Liver (tissue), 9 donors: Measurements from ENCODE around the gene GALNT9. TPM values are rescaled to one million over a fixed set of nuclear protein-coding genes. Genes with fewer than 3 reads are reported as not detected.

Source experiments
- DNase-seq: peaks from one replicate; pipeline ENCODE4 v3.0.0-alpha.2; 2017; ENCODE audit warnings: low spot score
- H3K27ac ChIP-seq, 2 donors: one replicate each; pipeline ENCODE4 v1.7.0; 2013; ENCODE audit warnings: inconsistent platforms in 2 of 2, low read length in 2 of 2, control low read depth in 1 of 2, low read depth in 1 of 2, mild to moderate bottlenecking in 1 of 2
- H3K27me3 ChIP-seq, 4 donors: one replicate each; pipeline versions ENCODE4 v1.6.1 to v1.7.0; 2013; ENCODE audit warnings: low read length in 3 of 4, inconsistent platforms in 1 of 4, mild to moderate bottlenecking in 1 of 4, moderate library complexity in 1 of 4; ENCODE audit not compliant: control insufficient read depth in 4 of 4, insufficient read depth in 4 of 4
- H3K36me3 ChIP-seq, 4 donors: one replicate each; pipeline versions ENCODE4 v1.6.1 to v1.7.0; 2013; ENCODE audit warnings: low read length in 3 of 4, mild to moderate bottlenecking in 3 of 4, low read depth in 1 of 4, moderate library complexity in 1 of 4; ENCODE audit not compliant: control insufficient read depth in 4 of 4, insufficient read depth in 3 of 4
- H3K4me1 ChIP-seq, 4 donors: one replicate each; pipeline versions ENCODE4 v1.6.1 to v1.7.0; 2013; ENCODE audit warnings: low read length in 3 of 4, mild to moderate bottlenecking in 3 of 4, moderate library complexity in 1 of 4; ENCODE audit not compliant: control insufficient read depth in 4 of 4, insufficient read depth in 4 of 4
- H3K4me3 ChIP-seq, 3 donors: one replicate each; pipeline versions ENCODE4 v1.6.1 to v1.7.0; 2013; ENCODE audit warnings: low read length in 3 of 3, control low read depth in 1 of 3, low read depth in 1 of 3, mild to moderate bottlenecking in 1 of 3
- H3K9ac ChIP-seq, 2 donors: one replicate each; pipeline ENCODE4 v1.7.0; 2013; ENCODE audit warnings: low read length in 2 of 2, mild to moderate bottlenecking in 2 of 2, moderate library complexity in 2 of 2, control low read depth in 1 of 2, low read depth in 1 of 2
- H3K9me3 ChIP-seq, 4 donors: one replicate each; pipeline versions ENCODE4 v1.6.1 to v1.7.0; 2013; ENCODE audit warnings: low read length in 3 of 4; ENCODE audit not compliant: control insufficient read depth in 4 of 4
- EGR1 ChIP-seq, 2 donors: IDR thresholded peaks; 2 replicates each; pipeline ENCODE4 v1.6.1; 2016 to 2018; ENCODE audit warnings: antibody characterized with exemption in 2 of 2, low read depth in 2 of 2
- FOXA1 ChIP-seq: IDR thresholded peaks from 2 replicates; pipeline ENCODE4 v1.6.1; 2016; ENCODE audit warnings: antibody characterized with exemption
- GABPA ChIP-seq, 2 donors: IDR thresholded peaks in 1 of 2; conservative IDR thresholded peaks in 1 of 2; 2 replicates each; pipeline ENCODE4 v1.6.1; 2016; ENCODE audit warnings: antibody characterized with exemption in 2 of 2, mild to moderate bottlenecking in 1 of 2, moderate library complexity in 1 of 2
- HNF4A ChIP-seq, 2 donors: conservative IDR thresholded peaks; 2 replicates each; pipeline ENCODE4 v1.6.1; 2016; ENCODE audit warnings: antibody characterized with exemption in 2 of 2, mild to moderate bottlenecking in 2 of 2
- HNF4G ChIP-seq: IDR thresholded peaks from 2 replicates; pipeline ENCODE4 v1.6.1; 2016; ENCODE audit warnings: antibody characterized with exemption
- JUND ChIP-seq, 2 donors: IDR thresholded peaks; 2 replicates each; pipeline ENCODE4 v1.6.1; 2016; ENCODE audit warnings: antibody characterized with exemption in 2 of 2
- NR2F2 ChIP-seq: IDR thresholded peaks from 2 replicates; pipeline ENCODE4 v1.6.1; 2016; ENCODE audit warnings: antibody characterized with exemption
- RXRA ChIP-seq, 2 donors: IDR thresholded peaks; 2 replicates each; pipeline ENCODE4 v1.6.1; 2017 to 2018; ENCODE audit warnings: antibody characterized with exemption in 2 of 2, mild to moderate bottlenecking in 1 of 2
- SP1 ChIP-seq: IDR thresholded peaks from 2 replicates; pipeline ENCODE4 v1.6.1; 2018; ENCODE audit warnings: antibody characterized with exemption, mild to moderate bottlenecking
- TAF1 ChIP-seq: conservative IDR thresholded peaks from 2 replicates; pipeline ENCODE4 v1.6.1; 2016; ENCODE audit warnings: antibody characterized with exemption, mild to moderate bottlenecking
- WGBS: extraction: QIAGEN DNeasy Blood & Tissue Kit; methylation state at CpG from one replicate; pipeline ENCODE4 v1.1.7; 2013; 5-methylcytosine and 5-hydroxymethylcytosine counted together
- polyA plus RNA-seq, 2 donors: library from polyadenylated mRNA; stranded (reverse) in 1 of 2; unstranded in 1 of 2; fragments of 200-250 nt in 1 of 2; fragments of >200 nt in 1 of 2; fragmentation: Nextera tagmentation in 1 of 2; extraction: Ambion mirVana in 1 of 2; gene quantifications; one replicate each; pipeline versions ENCODE4 v1.2.1 to v1.2.3, GENCODE V29; 2013 to 2015
- total RNA-seq, 2 donors: library from RNA; depleted of rRNA; stranded (reverse); fragments of >200 nt; gene quantifications; one replicate each; pipeline ENCODE4 v1.2.3, GENCODE V29; 2014
- TF ChIP-seq, protein P1 (sequence below): IDR thresholded peaks from 2 replicates; pipeline ENCODE4 v1.6.1; 2016; ENCODE audit warnings: antibody characterized with exemption
- TF ChIP-seq, protein P2 (sequence below): IDR thresholded peaks from 2 replicates; pipeline ENCODE4 v1.6.1; 2016; ENCODE audit warnings: antibody characterized with exemption, mild to moderate bottlenecking
- TF ChIP-seq, protein P3 (sequence below): IDR thresholded peaks from 2 replicates; pipeline ENCODE4 v1.6.1; 2016; ENCODE audit warnings: antibody characterized with exemption
- donor health status: healthy.
- donor health status: healthy.
- donor health status: healthy.
- donor health status: healthy.
- donor health status: healthy.

GALNT9 gene
- total and polyA plus RNA-seq, 4 donors: 0.05 to 0.25 (median 0.09) TPM; not detected in 1

DNA sequence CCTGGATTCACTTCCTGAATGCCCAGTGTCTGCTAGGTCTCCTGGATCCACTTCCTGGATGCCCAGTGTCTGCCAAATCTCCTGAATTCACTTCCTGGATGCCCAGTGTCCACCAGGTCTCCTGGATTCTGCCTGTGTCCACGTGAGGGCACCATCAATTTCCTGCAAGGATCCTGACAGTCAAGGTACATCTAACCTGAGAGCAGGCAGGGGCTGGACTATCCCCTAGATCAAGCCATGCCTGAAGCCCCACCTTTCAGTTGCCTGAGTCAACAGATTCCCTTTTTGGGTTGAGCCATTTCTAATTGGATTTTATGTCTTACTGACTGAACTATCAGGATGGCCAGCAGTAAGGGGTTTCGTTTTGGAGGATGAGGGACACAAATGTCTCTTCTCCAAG is 49.5 kb downstream of the GALNT9 start:
- H3K4me3 ChIP-seq: no peak overlapping the region
- TF ChIP-seq RXRA (IDR thresholded peaks at IDR 0.05): no peak
- TF ChIP-seq HNF4A (conservative IDR thresholded peaks at IDR 0.05): no peak
- TF ChIP-seq, protein P1, sequence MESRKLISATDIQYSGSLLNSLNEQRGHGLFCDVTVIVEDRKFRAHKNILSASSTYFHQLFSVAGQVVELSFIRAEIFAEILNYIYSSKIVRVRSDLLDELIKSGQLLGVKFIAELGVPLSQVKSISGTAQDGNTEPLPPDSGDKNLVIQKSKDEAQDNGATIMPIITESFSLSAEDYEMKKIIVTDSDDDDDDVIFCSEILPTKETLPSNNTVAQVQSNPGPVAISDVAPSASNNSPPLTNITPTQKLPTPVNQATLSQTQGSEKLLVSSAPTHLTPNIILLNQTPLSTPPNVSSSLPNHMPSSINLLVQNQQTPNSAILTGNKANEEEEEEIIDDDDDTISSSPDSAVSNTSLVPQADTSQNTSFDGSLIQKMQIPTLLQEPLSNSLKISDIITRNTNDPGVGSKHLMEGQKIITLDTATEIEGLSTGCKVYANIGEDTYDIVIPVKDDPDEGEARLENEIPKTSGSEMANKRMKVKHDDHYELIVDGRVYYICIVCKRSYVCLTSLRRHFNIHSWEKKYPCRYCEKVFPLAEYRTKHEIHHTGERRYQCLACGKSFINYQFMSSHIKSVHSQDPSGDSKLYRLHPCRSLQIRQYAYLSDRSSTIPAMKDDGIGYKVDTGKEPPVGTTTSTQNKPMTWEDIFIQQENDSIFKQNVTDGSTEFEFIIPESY: no peak
- TF ChIP-seq EGR1 (IDR thresholded peaks at IDR 0.05; ENCODE audit: low read depth in 2 of 2): no peak
- TF ChIP-seq HNF4G: no peak
- no peak for TF ChIP-seq GABPA (IDR thresholded peaks at IDR 0.05 in 1 of 2, conservative IDR thresholded peaks at IDR 0.05 in 1 of 2)
- TF ChIP-seq, protein P2, sequence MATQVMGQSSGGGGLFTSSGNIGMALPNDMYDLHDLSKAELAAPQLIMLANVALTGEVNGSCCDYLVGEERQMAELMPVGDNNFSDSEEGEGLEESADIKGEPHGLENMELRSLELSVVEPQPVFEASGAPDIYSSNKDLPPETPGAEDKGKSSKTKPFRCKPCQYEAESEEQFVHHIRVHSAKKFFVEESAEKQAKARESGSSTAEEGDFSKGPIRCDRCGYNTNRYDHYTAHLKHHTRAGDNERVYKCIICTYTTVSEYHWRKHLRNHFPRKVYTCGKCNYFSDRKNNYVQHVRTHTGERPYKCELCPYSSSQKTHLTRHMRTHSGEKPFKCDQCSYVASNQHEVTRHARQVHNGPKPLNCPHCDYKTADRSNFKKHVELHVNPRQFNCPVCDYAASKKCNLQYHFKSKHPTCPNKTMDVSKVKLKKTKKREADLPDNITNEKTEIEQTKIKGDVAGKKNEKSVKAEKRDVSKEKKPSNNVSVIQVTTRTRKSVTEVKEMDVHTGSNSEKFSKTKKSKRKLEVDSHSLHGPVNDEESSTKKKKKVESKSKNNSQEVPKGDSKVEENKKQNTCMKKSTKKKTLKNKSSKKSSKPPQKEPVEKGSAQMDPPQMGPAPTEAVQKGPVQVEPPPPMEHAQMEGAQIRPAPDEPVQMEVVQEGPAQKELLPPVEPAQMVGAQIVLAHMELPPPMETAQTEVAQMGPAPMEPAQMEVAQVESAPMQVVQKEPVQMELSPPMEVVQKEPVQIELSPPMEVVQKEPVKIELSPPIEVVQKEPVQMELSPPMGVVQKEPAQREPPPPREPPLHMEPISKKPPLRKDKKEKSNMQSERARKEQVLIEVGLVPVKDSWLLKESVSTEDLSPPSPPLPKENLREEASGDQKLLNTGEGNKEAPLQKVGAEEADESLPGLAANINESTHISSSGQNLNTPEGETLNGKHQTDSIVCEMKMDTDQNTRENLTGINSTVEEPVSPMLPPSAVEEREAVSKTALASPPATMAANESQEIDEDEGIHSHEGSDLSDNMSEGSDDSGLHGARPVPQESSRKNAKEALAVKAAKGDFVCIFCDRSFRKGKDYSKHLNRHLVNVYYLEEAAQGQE: no peak
- TF ChIP-seq FOXA1: no peak
- no peak for TF ChIP-seq TAF1
- TF ChIP-seq NR2F2: no peak
- TF ChIP-seq, protein P3, sequence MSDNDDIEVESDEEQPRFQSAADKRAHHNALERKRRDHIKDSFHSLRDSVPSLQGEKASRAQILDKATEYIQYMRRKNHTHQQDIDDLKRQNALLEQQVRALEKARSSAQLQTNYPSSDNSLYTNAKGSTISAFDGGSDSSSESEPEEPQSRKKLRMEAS: no peak
- peaks cover 0 to 4% (median 1%) of the 10 kb centered on the region in 4 donors for H3K4me1 ChIP-seq
- no peak overlapping the region for H3K9ac ChIP-seq
- no peaks in the 10 kb centered on the region for H3K36me3 ChIP-seq
- no peak for DNase-seq
- no peaks in the 10 kb centered on the region for H3K9me3 ChIP-seq
- no peak overlapping the region for H3K27ac ChIP-seq
- WGBS: 72% methylated on average over 2 of the region's 2 CpGs
- H3K27me3 ChIP-seq: no peaks in the 10 kb centered on the region

DNA sequence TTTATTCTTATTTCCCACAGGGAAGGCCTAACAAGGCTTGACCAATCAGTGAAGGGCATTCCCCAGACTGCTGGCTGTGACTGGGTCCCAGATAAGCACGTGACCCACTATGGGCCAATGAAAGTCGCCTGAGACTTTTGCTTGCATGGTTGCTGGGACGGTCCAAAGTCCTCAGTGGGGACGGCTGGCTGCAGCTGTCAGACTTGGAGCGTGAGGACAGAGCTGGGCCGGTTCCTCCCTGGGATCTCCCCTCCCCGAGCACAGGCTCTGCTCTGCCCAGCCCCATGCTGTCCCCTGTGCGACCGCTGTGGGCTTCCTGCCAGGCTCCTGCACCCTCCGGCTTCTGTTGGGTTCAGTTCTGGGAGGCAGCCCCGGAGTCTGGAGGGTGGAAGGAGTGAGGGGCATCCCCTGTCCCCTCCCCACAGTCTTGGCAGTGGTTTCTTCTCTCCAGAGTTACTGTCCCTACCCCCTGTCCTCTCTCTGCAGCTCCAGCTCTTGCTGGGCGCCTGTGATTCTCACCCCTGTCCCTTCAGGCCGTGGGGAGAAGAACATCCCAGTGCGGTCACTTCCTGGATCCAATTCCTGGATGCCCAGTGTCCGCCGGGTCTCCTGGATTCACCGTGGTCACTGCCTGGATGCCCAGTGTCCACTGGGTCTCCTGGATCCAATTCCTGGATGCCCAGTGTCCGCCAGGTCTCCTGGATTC is 50.1 kb downstream of the GALNT9 start:
- no peak overlapping the region for H3K4me3 ChIP-seq
- no peak overlapping the region for H3K9ac ChIP-seq
- H3K36me3 ChIP-seq: no peaks in the 10 kb centered on the region
- no peak overlapping the region for H3K27ac ChIP-seq
- DNase-seq: no peak
- no peaks in the 10 kb centered on the region for H3K9me3 ChIP-seq
- TF ChIP-seq EGR1 (IDR thresholded peaks at IDR 0.05; ENCODE audit: low read depth in 2 of 2) (no peak), RXRA (IDR thresholded peaks at IDR 0.05) (no peak), JUND (IDR thresholded peaks at IDR 0.05) (no peak), SP1 (no peak), FOXA1 (no peak), HNF4A (conservative IDR thresholded peaks at IDR 0.05) (peak in 1 of 2 donors; percentile 29)
- TF ChIP-seq, protein P3: no peak
- TF ChIP-seq, protein P1: no peak
- peaks cover 0 to 4% (median 1%) of the 10 kb centered on the region in 4 donors for H3K4me1 ChIP-seq
- no peaks in the 10 kb centered on the region for H3K27me3 ChIP-seq
- WGBS: 63% methylated on average over 18 of the region's 18 CpGs
